ENCODE data around the gene DSCAM.
"Not testable (repeated sequence)": the region's sequence is repeated elsewhere in the genome, so short reads cannot be mapped to it uniquely, and the experiment has no call there.

Gene DSCAM

GRCh38 chr21:40454057-40454456 is 392.9 kb downstream of the DSCAM start:
- FAIRE-seq (no peak), DNase-seq (ENCODE audit: insufficient read length) (no peak)
- TF ChIP-seq POLR2AphosphoS5 (IDR thresholded peaks at IDR 0.05; ENCODE audit: low read depth, low read length) (no peak), TAF1 (IDR thresholded peaks at IDR 0.05; ENCODE audit: borderline replicate concordance, low read depth, low read length) (no peak), POLR2A (IDR thresholded peaks at IDR 0.05; ENCODE audit: low read depth, low read length) (no peak)

- no peak for DNase-seq (ENCODE audit: insufficient read length)
- FAIRE-seq = no peak
- TF ChIP-seq TAF1 (IDR thresholded peaks at IDR 0.05; ENCODE audit: borderline replicate concordance, low read depth, low read length) (no peak), POLR2A (IDR thresholded peaks at IDR 0.05; ENCODE audit: low read depth, low read length) (no peak), POLR2AphosphoS5 (IDR thresholded peaks at IDR 0.05; ENCODE audit: low read depth, low read length) (no peak)
These were observed 393.8 kb downstream of the DSCAM start for GRCh38 chr21:40453183-40453582.

DNA sequence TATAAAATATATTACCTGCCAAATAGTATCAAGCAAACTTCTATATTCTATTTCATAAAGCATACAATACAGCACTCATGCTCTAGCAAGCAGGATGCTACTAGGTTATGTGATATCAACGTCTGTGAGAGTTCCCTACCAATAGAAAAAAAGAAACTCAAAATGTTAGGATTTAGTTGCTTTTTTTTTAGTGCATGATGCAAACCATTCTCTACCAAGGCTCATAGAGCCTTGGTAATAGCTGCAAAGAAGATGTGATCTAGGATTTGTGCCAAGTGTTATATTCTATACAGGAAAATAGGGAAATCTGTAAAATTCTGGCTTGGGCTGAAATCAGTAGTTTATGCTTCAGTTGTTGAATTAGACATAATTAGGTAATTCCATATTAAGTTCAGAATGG is 394.4 kb downstream of the DSCAM start:
- TF ChIP-seq POLR2A (IDR thresholded peaks at IDR 0.05; ENCODE audit: low read depth, low read length) (no peak), TAF1 (IDR thresholded peaks at IDR 0.05; ENCODE audit: borderline replicate concordance, low read depth, low read length) (no peak), POLR2AphosphoS5 (IDR thresholded peaks at IDR 0.05; ENCODE audit: low read depth, low read length) (no peak)
- DNase-seq (ENCODE audit: insufficient read length) = no peak
- no peak for FAIRE-seq

- FAIRE-seq (no peak), DNase-seq (ENCODE audit: insufficient read length) (no peak)
- TF ChIP-seq POLR2AphosphoS5 (IDR thresholded peaks at IDR 0.05; ENCODE audit: low read depth, low read length) = no peak
- no peak for TF ChIP-seq POLR2A (IDR thresholded peaks at IDR 0.05; ENCODE audit: low read depth, low read length)
- no peak for TF ChIP-seq TAF1 (IDR thresholded peaks at IDR 0.05; ENCODE audit: borderline replicate concordance, low read depth, low read length)
These were observed 399.9 kb downstream of the DSCAM start for GRCh38 chr21:40447016-40447415.

- TF ChIP-seq POLR2AphosphoS5 (IDR thresholded peaks at IDR 0.05; ENCODE audit: low read depth, low read length) = no peak
- no peak for TF ChIP-seq TAF1 (IDR thresholded peaks at IDR 0.05; ENCODE audit: borderline replicate concordance, low read depth, low read length)
- no peak for TF ChIP-seq POLR2A (IDR thresholded peaks at IDR 0.05; ENCODE audit: low read depth, low read length)
- no peak for FAIRE-seq
- no peak for DNase-seq (ENCODE audit: insufficient read length)
These were observed 401.5 kb downstream of the DSCAM start for GRCh38 chr21:40445349-40445921.

- not testable (repeated sequence) for FAIRE-seq; DNase-seq (ENCODE audit: insufficient read length)
These were observed 407.4 kb downstream of the DSCAM start for GRCh38 chr21:40439581-40439980.

- FAIRE-seq (no peak), DNase-seq (ENCODE audit: insufficient read length) (no peak)
- no peak for TF ChIP-seq TAF1 (IDR thresholded peaks at IDR 0.05; ENCODE audit: borderline replicate concordance, low read depth, low read length)
- no peak for TF ChIP-seq POLR2A (IDR thresholded peaks at IDR 0.05; ENCODE audit: low read depth, low read length)
- TF ChIP-seq POLR2AphosphoS5 (IDR thresholded peaks at IDR 0.05; ENCODE audit: low read depth, low read length) = no peak
These were observed 408.3 kb downstream of the DSCAM start for GRCh38 chr21:40438616-40439015.

- DNase-seq (ENCODE audit: insufficient read length) (no peak), FAIRE-seq (no peak)
- no peak for TF ChIP-seq POLR2AphosphoS5 (IDR thresholded peaks at IDR 0.05; ENCODE audit: low read depth, low read length)
- no peak for TF ChIP-seq TAF1 (IDR thresholded peaks at IDR 0.05; ENCODE audit: borderline replicate concordance, low read depth, low read length)
- TF ChIP-seq POLR2A (IDR thresholded peaks at IDR 0.05; ENCODE audit: low read depth, low read length) = no peak
These were observed 410.7 kb downstream of the DSCAM start for GRCh38 chr21:40436261-40436660.

DNA sequence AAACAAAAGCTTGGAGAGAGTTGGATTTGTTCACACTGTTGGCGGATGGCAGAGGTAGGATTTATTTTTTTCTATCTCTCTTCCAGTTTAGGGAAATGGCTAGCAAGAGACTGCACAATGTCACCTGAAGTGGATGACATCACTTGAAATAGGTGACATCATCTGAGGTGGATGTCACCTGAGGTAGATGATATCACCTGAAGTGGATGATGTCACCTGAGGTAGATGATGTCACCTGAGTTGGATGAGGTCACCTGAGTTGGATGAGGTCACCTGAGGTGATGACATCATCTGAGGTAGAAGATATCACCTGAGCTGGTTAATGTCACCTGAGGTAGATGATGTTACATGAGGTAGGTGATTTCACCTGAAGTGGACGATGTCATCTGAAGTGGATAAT is 413.4 kb downstream of the DSCAM start:
- DNase-seq (ENCODE audit: insufficient read length) (no peak), FAIRE-seq (no peak)
- no peak for TF ChIP-seq TAF1 (IDR thresholded peaks at IDR 0.05; ENCODE audit: borderline replicate concordance, low read depth, low read length)
- no peak for TF ChIP-seq POLR2AphosphoS5 (IDR thresholded peaks at IDR 0.05; ENCODE audit: low read depth, low read length)
- TF ChIP-seq POLR2A (IDR thresholded peaks at IDR 0.05; ENCODE audit: low read depth, low read length) = no peak

DNA sequence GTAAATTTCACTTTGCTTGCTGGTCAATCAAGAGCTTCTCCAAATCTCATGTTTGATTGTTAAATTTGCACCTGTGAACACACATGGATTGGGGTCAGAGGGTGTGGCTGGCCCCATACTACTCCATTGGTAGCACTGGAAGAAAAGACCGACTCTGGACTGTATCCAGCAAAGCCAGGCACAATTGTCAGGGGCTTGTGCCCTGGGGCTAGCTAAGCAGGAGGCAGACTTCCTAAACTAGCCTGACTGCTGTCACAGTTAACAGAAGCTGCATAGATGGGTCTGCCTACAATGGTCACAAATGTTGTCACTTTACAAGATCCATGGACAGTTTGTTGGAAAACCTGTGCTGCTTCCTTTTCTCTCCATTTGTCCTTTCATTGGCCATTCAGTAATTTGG is 421.0 kb downstream of the DSCAM start:
- DNase-seq (ENCODE audit: insufficient read length) (no peak), FAIRE-seq (no peak)
- TF ChIP-seq POLR2AphosphoS5 (IDR thresholded peaks at IDR 0.05; ENCODE audit: low read depth, low read length) = no peak
- TF ChIP-seq POLR2A (IDR thresholded peaks at IDR 0.05; ENCODE audit: low read depth, low read length) = no peak
- TF ChIP-seq TAF1 (IDR thresholded peaks at IDR 0.05; ENCODE audit: borderline replicate concordance, low read depth, low read length) = no peak

DNA sequence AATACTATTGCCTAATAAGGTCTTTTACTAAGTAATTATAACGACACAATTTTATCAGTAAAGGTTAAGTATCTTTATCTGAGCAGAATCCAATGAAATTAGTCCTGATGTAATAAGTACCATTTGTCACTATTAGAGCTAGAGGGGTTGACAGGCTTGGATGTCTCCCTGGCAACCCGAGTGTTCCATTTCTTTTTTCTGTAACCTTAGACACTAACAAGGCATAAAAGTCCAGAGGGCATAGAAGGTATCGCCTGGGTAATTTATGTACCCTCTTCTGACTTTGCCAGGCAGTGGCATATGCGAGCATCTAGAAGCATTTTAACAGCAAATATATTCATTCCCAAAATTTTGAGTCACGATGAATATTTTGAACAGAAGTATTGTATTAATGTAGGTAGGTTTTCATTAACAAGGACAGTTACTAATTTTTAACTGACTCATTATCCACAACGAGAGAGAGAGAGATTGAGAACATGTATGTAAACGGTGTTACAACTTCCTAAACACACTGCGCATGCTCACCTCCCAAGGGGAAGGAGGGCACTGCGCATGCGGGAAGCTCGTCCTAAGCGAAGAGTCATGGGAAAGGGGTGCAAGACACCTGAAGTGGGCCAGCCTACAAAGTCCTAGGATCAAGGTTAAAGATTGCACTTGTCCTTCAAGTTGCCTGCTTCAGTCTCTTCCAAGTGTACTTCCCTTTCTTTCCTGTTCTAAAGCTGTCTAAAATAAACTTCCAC is 423.9 kb downstream of the DSCAM start:
- TF ChIP-seq POLR2AphosphoS5 (IDR thresholded peaks at IDR 0.05; ENCODE audit: low read depth, low read length) = no peak
- no peak for TF ChIP-seq POLR2A (IDR thresholded peaks at IDR 0.05; ENCODE audit: low read depth, low read length)
- no peak for TF ChIP-seq TAF1 (IDR thresholded peaks at IDR 0.05; ENCODE audit: borderline replicate concordance, low read depth, low read length)
- no peak for FAIRE-seq
- DNase-seq (ENCODE audit: insufficient read length) = no peak

- FAIRE-seq (no peak), DNase-seq (ENCODE audit: insufficient read length) (no peak)
- TF ChIP-seq POLR2A (IDR thresholded peaks at IDR 0.05; ENCODE audit: low read depth, low read length) = no peak
- no peak for TF ChIP-seq POLR2AphosphoS5 (IDR thresholded peaks at IDR 0.05; ENCODE audit: low read depth, low read length)
These were observed 425.8 kb downstream of the DSCAM start for GRCh38 chr21:40421121-40421520.
